HG02798 (cell line): ENCODE data around the gene ARID4B.
"Not testable (repeated sequence)": the region's sequence is repeated elsewhere in the genome, so short reads cannot be mapped to it uniquely, and the experiment has no call there.

Experiments used
- ATAC-seq: cut with Tn5 transposase; IDR thresholded peaks from one replicate; pipeline ENCODE4 v1.9.1; 2021; ENCODE audit warnings: mild to moderate bottlenecking; ENCODE audit not compliant: unreplicated experiment, poor library complexity

ARID4B gene

GRCh38 chr1:235246022-235246948 lies 81.7 kb downstream of the ARID4B start:
- no peak for ATAC-seq

- no peak for ATAC-seq
Measured at GRCh38 chr1:235244974-235245592, 82.9 kb downstream of the ARID4B start.

- ATAC-seq, result no peak
Measured at GRCh38 chr1:235240960-235241359, 87.0 kb downstream of the ARID4B start.

- ATAC-seq, result no peak
Measured at GRCh38 chr1:235239851-235240250, 88.1 kb downstream of the ARID4B start.

- ATAC-seq, result no peak
Measured at GRCh38 chr1:235238558-235238957, 89.4 kb downstream of the ARID4B start.

- no peak for ATAC-seq
Measured at GRCh38 chr1:235236128-235236527, 91.9 kb downstream of the ARID4B start.

- ATAC-seq, result no peak
Measured at GRCh38 chr1:235229868-235230267, 98.1 kb downstream of the ARID4B start.

- no peak for ATAC-seq
Measured at GRCh38 chr1:235227414-235227813, 100.6 kb downstream of the ARID4B start.

- ATAC-seq, result no peak
Measured at GRCh38 chr1:235226933-235227332, 101.0 kb downstream of the ARID4B start.

- no peak for ATAC-seq
Measured at GRCh38 chr1:235225299-235225698, 102.7 kb downstream of the ARID4B start.

GRCh38 chr1:235221653-235222375 lies 106.2 kb downstream of the ARID4B start:
- ATAC-seq, result no peak

- ATAC-seq, result no peak
Measured at GRCh38 chr1:235215453-235215852, 112.5 kb downstream of the ARID4B start.

- ATAC-seq, result not testable (repeated sequence)
Measured at GRCh38 chr1:235214962-235215361, 113.0 kb downstream of the ARID4B start.

- no peak for ATAC-seq
Measured at GRCh38 chr1:235213752-235214151, 114.2 kb downstream of the ARID4B start.

GRCh38 chr1:235211517-235211916 lies 116.5 kb downstream of the ARID4B start:
- no peak for ATAC-seq

GRCh38 chr1:235207209-235207565 lies 120.8 kb downstream of the ARID4B start:
- no peak for ATAC-seq

GRCh38 chr1:235206533-235207208 lies 121.3 kb downstream of the ARID4B start:
- no peak for ATAC-seq

- ATAC-seq, result no peak
Measured at GRCh38 chr1:235205687-235206086, 122.3 kb downstream of the ARID4B start.

- no peak for ATAC-seq
Measured at GRCh38 chr1:235203428-235203827, 124.6 kb downstream of the ARID4B start.

- not testable (repeated sequence) for ATAC-seq
Measured at GRCh38 chr1:235202447-235202846, 125.5 kb downstream of the ARID4B start.
